HepG2 (cell line): ENCODE data around the gene FGF2. TPM values are rescaled to one million over a fixed set of nuclear protein-coding genes. Genes with fewer than 3 reads are reported as not detected.
A peak's percentile ranks its signal among the peaks of the same experiment; 100 is the strongest.

Experiments used
- ATAC-seq: fragments of 200-7000 bp; cut with Tn5 transposase; 3 replicates; pipeline ENCODE4 v1.9.1; 2020; ENCODE audit warnings: mild to moderate bottlenecking, moderate library complexity
- BruUV-seq: library from RNA; stranded (reverse); fragments of 400-500 nt; replicated peaks from 2 replicates; lab custom pipeline; 2021; lab: Mats Ljungman, UMichigan
- CTCF ChIA-PET: fragments of 300-600 bp; formaldehyde crosslinking; extraction: SDS; loops from one replicate; lab custom pipeline; 2021; ENCODE audit warnings: low total read pairs, inconsistent platforms, low intra/inter-chr PET ratio; lab: Yijun Ruan, JAX
- POLR2A ChIA-PET: fragments of 350-600 bp; sonication (Branson Sonifier 250); formaldehyde crosslinking; loops from one replicate; lab custom pipeline; 2020; ENCODE audit warnings: antibody characterized with exemption, inconsistent platforms; lab: Yijun Ruan, JAX
- DNase-seq: peaks from one replicate; pipeline ENCODE4 v3.0.0-alpha.2; 2015; ENCODE audit warnings: low spot score
- FAIRE-seq: peaks from 3 replicates; lab custom pipeline; 2011; peaks lifted over from hg19 to GRCh38; lab: Jason Lieb, UNC
- H2AFZ ChIP-seq: one replicate; pipeline ENCODE4 v1.6.1; 2011; ENCODE audit warnings: low read length, inconsistent platforms
- H3K27ac ChIP-seq: fragments of 300-600 bp; 3 replicates; pipeline ENCODE4 v1.8.0; 2011; ENCODE audit warnings: mixed run types, mild to moderate bottlenecking, mixed read lengths, low read length, inconsistent platforms; ENCODE audit not compliant: insufficient read depth; ENCODE audit errors: extremely low read length
- H3K27me3 ChIP-seq, 2 experiments: fragments of 200-600 bp in 1 of 2; 2 replicates in 1 of 2; 3 replicates in 1 of 2; pipeline versions ENCODE4 v1.6.0 to v1.8.0; 2011; ENCODE audit warnings: low read length in 2 of 2, mild to moderate bottlenecking in 2 of 2, moderate library complexity in 2 of 2, inconsistent platforms in 1 of 2; ENCODE audit not compliant: insufficient read depth in 2 of 2, control insufficient read depth in 1 of 2
- H3K36me3 ChIP-seq, 2 experiments: fragments of 200-600 bp in 1 of 2; replicated peaks in 1 of 2; 2 replicates in 1 of 2; 3 replicates in 1 of 2; pipeline versions ENCODE4 v1.5.1 to v1.8.0; 2011; ENCODE audit warnings: low read length in 2 of 2, inconsistent platforms in 1 of 2; ENCODE audit not compliant: insufficient read depth in 2 of 2, control insufficient read depth in 1 of 2
- H3K4me1 ChIP-seq: 2 replicates; pipeline ENCODE4 v1.5.1; 2012; ENCODE audit warnings: low read length, inconsistent platforms; ENCODE audit not compliant: insufficient read depth
- H3K4me2 ChIP-seq: 2 replicates; pipeline ENCODE4 v1.6.0; 2011; ENCODE audit warnings: low read depth, low read length, inconsistent platforms
- H3K4me3 ChIP-seq, 3 experiments: fragments of 200-600 bp in 1 of 3; sonication (generic), shearing (Covaris generic) in 1 of 3; replicated peaks in 1 of 3; 2 replicates each; pipeline ENCODE4 v1.5.1; 2011 to 2016; ENCODE audit warnings: low read length in 3 of 3, inconsistent platforms in 2 of 3, low read depth in 2 of 3, mild to moderate bottlenecking in 2 of 3, control low read depth in 1 of 3, mixed read lengths in 1 of 3; ENCODE audit not compliant: insufficient read depth in 1 of 3
- H3K79me2 ChIP-seq: one replicate; pipeline ENCODE4 v1.6.1; 2011; ENCODE audit warnings: low read length, inconsistent platforms; ENCODE audit not compliant: insufficient read depth
- H3K9ac ChIP-seq: 2 replicates; pipeline ENCODE4 v1.6.0; 2011; ENCODE audit warnings: mild to moderate bottlenecking, low read depth, low read length, inconsistent platforms; ENCODE audit not compliant: insufficient read depth
- H3K9me3 ChIP-seq: 2 replicates; pipeline ENCODE4 v1.5.1; 2012; ENCODE audit warnings: mild to moderate bottlenecking, low read length
- H4K20me1 ChIP-seq: 2 replicates; pipeline ENCODE4 v1.6.0; 2011; ENCODE audit warnings: inconsistent platforms, mild to moderate bottlenecking, low read length, moderate library complexity; ENCODE audit not compliant: insufficient read depth
- AKAP8 ChIP-seq: sonication (generic); formaldehyde crosslinking; IDR thresholded peaks from 2 replicates; pipeline ENCODE4 v1.5.1; 2020; ENCODE audit warnings: mild to moderate bottlenecking, missing genetic modification reagents
- ATF7 ChIP-seq, 2 experiments: fragments of 450-650 bp in 1 of 2; sonication (generic) in 1 of 2; formaldehyde crosslinking in 1 of 2; IDR thresholded peaks; 2 replicates each; pipeline versions ENCODE4 v1.4.0 to v1.6.1; 2016 to 2020; ENCODE audit warnings: antibody characterized with exemption in 1 of 2, mild to moderate bottlenecking in 1 of 2, missing genetic modification reagents in 1 of 2
- CEBPB ChIP-seq: IDR thresholded peaks from 2 replicates; pipeline ENCODE4 v1.6.1; 2011; ENCODE audit warnings: low read depth, low read length, improper control_type of control experiment, borderline replicate concordance
- FOSL2 ChIP-seq: sonication (generic); formaldehyde crosslinking; IDR thresholded peaks from 2 replicates; pipeline ENCODE4 v1.4.0; 2020; ENCODE audit warnings: missing genetic modification reagents
- HNRNPUL1 ChIP-seq: fragments of 200-400 bp; formaldehyde crosslinking; IDR thresholded peaks from 2 replicates; pipeline ENCODE4 v1.6.1; 2017; ENCODE audit warnings: low read depth, mild to moderate bottlenecking, low read length, moderate library complexity
- SNAI1 ChIP-seq: sonication (generic); formaldehyde crosslinking; IDR thresholded peaks from 2 replicates; pipeline ENCODE4 v1.5.0; 2020; ENCODE audit warnings: mild to moderate bottlenecking, missing genetic modification reagents, borderline replicate concordance
- ZNF138 ChIP-seq: sonication (generic); formaldehyde crosslinking; IDR thresholded peaks from 2 replicates; pipeline ENCODE4 v1.5.0; 2020; ENCODE audit warnings: mild to moderate bottlenecking, low read depth, missing genetic modification reagents
- whole genome bisulfite sequencing: methylation state at CpG from one replicate; pipeline ENCODE4 v1.1.6; 2017; ENCODE audit warnings: low lambda C conversion rate; 5-methylcytosine and 5-hydroxymethylcytosine counted together
- in situ Hi-C: cut with HindIII; loops from 2 replicates; pipeline ENCODE4 v1.10.0; 2017; ENCODE audit warnings: low pct_unique_long_range_greater_than_20kb; ENCODE audit not compliant: extremely low pct_ligation_motif_present
- intact Hi-C: fragments of 100-400 bp; cut with micrococcal nuclease; formaldehyde crosslinking; loops from one replicate; pipeline ENCODE4 v1.10.0; 2022; ENCODE audit not compliant: unreplicated experiment
- polyA plus RNA-seq, 8 experiments: library from polyadenylated mRNA; depleted of rRNA in 3 of 8; stranded (reverse) in 7 of 8; unstranded in 1 of 8; fragments of >200 nt; fragmentation: Illumina TruSeq in 4 of 8; extraction: Trizol in 4 of 8; gene quantifications; 2 replicates each; pipeline versions ENCODE4 v1.2.1 to v1.2.3, GENCODE V29; 2011 to 2016; ENCODE audit warnings: low read depth in 4 of 8, missing spikeins in 1 of 8, mixed read lengths in 1 of 8; ENCODE audit not compliant: insufficient read depth in 1 of 8
- total RNA-seq, 5 experiments: library from RNA; depleted of rRNA; stranded (reverse); fragments of >200 nt; fragmentation: Illumina TruSeq; extraction: Trizol; gene quantifications; 2 replicates each; pipeline ENCODE4 v1.2.3, GENCODE V29; 2016; ENCODE audit warnings: low read depth in 1 of 5
- TF ChIP-seq, protein P1 (sequence below), 2 experiments: fragments of 450-650 bp in 1 of 2; sonication (generic) in 1 of 2; formaldehyde crosslinking; IDR thresholded peaks; 2 replicates each; pipeline versions ENCODE4 v1.5.0 to v1.8.0; 2020 to 2022; ENCODE audit warnings: mild to moderate bottlenecking in 1 of 2, missing genetic modification reagents in 1 of 2

The FGF2 gene
- total and polyA plus RNA-seq, 2 of the 13 experiments (the other 11 are each of a cell fraction or from before 2014, with no cell fraction given): 0.01 to 0.02 TPM

DNA sequence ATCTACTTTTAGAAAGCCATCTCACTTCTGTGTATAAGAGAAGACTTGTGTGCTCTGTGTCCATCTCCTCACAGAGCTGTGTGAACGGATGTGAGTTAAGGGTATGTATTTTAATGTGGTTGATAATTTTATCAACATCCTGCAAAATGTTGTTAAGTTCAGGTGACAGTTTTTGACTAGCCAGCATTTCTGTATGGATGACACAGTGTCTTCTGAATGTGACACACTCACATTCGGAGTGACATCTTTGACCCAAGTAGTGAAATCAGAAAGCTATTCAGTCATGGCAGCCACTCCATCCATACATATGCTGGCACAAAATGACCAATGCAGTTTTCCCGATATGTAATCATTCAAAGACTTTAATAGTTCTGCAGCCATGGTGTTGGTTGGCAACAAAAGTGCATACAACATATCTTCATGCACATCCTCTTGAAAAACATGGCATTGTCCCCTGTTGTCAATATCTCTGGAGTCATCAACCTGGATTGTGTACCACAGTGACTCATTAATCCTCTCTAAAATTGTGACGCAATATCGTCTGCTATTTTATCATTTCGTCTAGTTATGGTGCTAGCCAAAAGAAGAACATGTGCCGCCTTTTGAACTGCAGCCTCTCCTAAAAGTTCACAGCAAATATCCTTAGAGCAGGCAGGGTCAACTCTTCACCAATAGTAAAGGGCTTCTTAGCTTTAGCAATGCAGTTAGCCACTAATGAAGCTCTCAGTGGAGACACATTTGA, 6.8 kb upstream of the FGF2 start:
- FAIRE-seq (no peak), DNase-seq (no peak), ATAC-seq (no peak)
- BruUV-seq: no TSS peak
- Histone ChIP-seq H3K4me2 (no peak overlapping the region), H3K27ac (no peak overlapping the region), H3K27me3 (no peaks in the 10 kb centered on the region), H4K20me1 (no peaks in the 10 kb centered on the region; the same call in 1 of the 2 replicates), H2AFZ (no peak overlapping the region), H3K79me2 (no peaks in the 10 kb centered on the region), H3K9ac (no peak overlapping the region), H3K4me3 (no peak overlapping the region), H3K4me1 (no peaks in the 10 kb centered on the region), H3K36me3 (no peaks in the 10 kb centered on the region), H3K9me3 (no peaks in the 10 kb centered on the region)
- TF ChIP-seq FOSL2 (CRISPR knock-in tag) (peak; percentile 44; the same call in 1 of the 2 replicates), HNRNPUL1 (no peak), ATF7 (IDR thresholded peaks at IDR 0.05) (peak; percentile 49; the same call in 1 of the 2 replicates), ATF7 (CRISPR knock-in tag; IDR thresholded peaks at IDR 0.05) (no peak), AKAP8 (CRISPR knock-in tag) (no peak), ZNF138 (no peak), CEBPB (peak; percentile 77), SNAI1 (CRISPR knock-in tag) (no peak)
- TF ChIP-seq, protein P1, sequence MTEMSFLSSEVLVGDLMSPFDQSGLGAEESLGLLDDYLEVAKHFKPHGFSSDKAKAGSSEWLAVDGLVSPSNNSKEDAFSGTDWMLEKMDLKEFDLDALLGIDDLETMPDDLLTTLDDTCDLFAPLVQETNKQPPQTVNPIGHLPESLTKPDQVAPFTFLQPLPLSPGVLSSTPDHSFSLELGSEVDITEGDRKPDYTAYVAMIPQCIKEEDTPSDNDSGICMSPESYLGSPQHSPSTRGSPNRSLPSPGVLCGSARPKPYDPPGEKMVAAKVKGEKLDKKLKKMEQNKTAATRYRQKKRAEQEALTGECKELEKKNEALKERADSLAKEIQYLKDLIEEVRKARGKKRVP (CRISPR knock-in tag; IDR thresholded peaks at IDR 0.05): peak in 1 of 2 experiments; percentile 57; a peak in 2 of 4 replicates
- 26% methylated on average over 7 of the region's 7 CpGs for WGBS
- POLR2A ChIA-PET: no interaction called here
- intact Hi-C loops: no loop called here
- in situ Hi-C loops: no loop called here
- CTCF ChIA-PET: no interaction called here
